Measurements from ENCODE around the gene KIF18B. TPM values are rescaled to one million over a fixed set of nuclear protein-coding genes. Genes with fewer than 3 reads are reported as not detected.

Gene KIF18B
- total RNA-seq: 0.39 TPM

GRCh38 chr17:44947461-44948314 is at the start of gene KIF18B:
TSS of gene KIF18B (minus strand) at chr17:44947773. CDS start at chr17:44936344, 11,429 bp downstream.
- peak; percentile 91 for DNase-seq (ENCODE audit: low spot score)

GRCh38 chr17:44996304-44996703 is 48.7 kb upstream of the KIF18B start:
- no peak for DNase-seq (ENCODE audit: low spot score)

GRCh38 chr17:44995436-44996001 is 47.9 kb upstream of the KIF18B start:
- DNase-seq (ENCODE audit: low spot score): no peak

- DNase-seq (ENCODE audit: low spot score): no peak
Measured at GRCh38 chr17:44992242-44992939, 44.8 kb upstream of the KIF18B start.

GRCh38 chr17:44990994-44991393 is 43.4 kb upstream of the KIF18B start:
- no peak for DNase-seq (ENCODE audit: low spot score)

GRCh38 chr17:44989552-44990138 is 42.1 kb upstream of the KIF18B start:
- no peak for DNase-seq (ENCODE audit: low spot score)

GRCh38 chr17:44988044-44988942 is 40.7 kb upstream of the KIF18B start:
- no peak for DNase-seq (ENCODE audit: low spot score)

- DNase-seq (ENCODE audit: low spot score): no peak
Measured at GRCh38 chr17:44983563-44983962, 36.0 kb upstream of the KIF18B start.

- DNase-seq (ENCODE audit: low spot score): no peak
Measured at GRCh38 chr17:44982113-44982702, 34.6 kb upstream of the KIF18B start.

GRCh38 chr17:44981221-44981968 is 33.8 kb upstream of the KIF18B start:
- DNase-seq (ENCODE audit: low spot score): no peak

GRCh38 chr17:44979426-44979995 is 31.9 kb upstream of the KIF18B start:
- DNase-seq (ENCODE audit: low spot score): peak; percentile 59

- DNase-seq (ENCODE audit: low spot score): no peak
Measured at GRCh38 chr17:44978807-44979206, 31.2 kb upstream of the KIF18B start.

GRCh38 chr17:44977814-44978550 is 30.4 kb upstream of the KIF18B start:
- DNase-seq (ENCODE audit: low spot score): no peak

- no peak for DNase-seq (ENCODE audit: low spot score)
Measured at GRCh38 chr17:44977065-44977464, 29.5 kb upstream of the KIF18B start.

- DNase-seq (ENCODE audit: low spot score): no peak
Measured at GRCh38 chr17:44976206-44976605, 28.6 kb upstream of the KIF18B start.

- no peak for DNase-seq (ENCODE audit: low spot score)
Measured at GRCh38 chr17:44972953-44973352, 25.4 kb upstream of the KIF18B start.

GRCh38 chr17:44971776-44972483 is 24.4 kb upstream of the KIF18B start:
- DNase-seq (ENCODE audit: low spot score): no peak

- DNase-seq (ENCODE audit: low spot score): no peak
Measured at GRCh38 chr17:44970136-44970741, 22.7 kb upstream of the KIF18B start.

Measured in ureter (tissue), 1 donor.